Measurements from ENCODE around the gene URB1.

DNA sequence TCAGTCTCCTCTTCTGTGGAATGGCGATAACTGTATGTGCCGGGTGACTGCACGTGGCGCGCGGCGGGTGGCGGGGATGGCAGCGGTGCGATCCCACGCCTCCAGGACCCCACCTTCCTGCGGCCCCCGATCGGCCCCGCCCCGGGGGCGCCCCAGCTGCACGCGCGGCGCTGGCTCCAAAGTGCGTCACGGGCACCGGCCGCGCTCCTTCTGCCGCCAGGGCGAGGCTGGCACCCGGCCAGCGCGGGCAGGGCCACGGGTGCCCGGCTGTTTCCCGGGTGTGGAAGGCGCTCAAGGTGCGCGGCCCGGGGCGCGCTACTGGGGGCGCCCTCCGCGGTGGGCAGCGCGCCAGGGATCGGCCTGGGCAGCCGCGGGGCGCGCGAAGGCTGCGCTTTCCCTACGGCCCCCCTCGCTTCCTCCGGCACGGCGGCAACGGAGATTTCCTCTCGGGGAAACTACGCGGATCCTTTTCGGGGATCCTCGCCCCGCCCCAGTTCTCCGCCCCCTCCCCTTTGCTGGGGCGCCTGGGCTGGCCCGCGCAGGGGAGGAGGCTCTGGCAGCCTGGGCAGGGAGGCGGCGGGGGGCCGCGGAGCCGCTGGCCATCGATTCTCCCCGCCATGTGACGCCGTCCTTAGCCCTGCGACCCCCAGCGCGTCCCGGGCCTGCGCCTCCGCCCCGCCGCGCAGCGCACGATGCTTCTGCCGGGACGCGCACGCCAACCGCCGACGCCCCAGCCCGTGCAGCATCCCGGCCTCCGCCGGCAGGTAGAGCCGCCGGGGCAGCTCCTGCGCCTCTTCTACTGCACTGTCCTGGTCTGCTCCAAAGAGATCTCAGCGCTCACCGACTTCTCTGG, 19.6 kb upstream of the URB1 start, which contains the start of gene EVA1C:
- TF ChIP-seq, protein P1, sequence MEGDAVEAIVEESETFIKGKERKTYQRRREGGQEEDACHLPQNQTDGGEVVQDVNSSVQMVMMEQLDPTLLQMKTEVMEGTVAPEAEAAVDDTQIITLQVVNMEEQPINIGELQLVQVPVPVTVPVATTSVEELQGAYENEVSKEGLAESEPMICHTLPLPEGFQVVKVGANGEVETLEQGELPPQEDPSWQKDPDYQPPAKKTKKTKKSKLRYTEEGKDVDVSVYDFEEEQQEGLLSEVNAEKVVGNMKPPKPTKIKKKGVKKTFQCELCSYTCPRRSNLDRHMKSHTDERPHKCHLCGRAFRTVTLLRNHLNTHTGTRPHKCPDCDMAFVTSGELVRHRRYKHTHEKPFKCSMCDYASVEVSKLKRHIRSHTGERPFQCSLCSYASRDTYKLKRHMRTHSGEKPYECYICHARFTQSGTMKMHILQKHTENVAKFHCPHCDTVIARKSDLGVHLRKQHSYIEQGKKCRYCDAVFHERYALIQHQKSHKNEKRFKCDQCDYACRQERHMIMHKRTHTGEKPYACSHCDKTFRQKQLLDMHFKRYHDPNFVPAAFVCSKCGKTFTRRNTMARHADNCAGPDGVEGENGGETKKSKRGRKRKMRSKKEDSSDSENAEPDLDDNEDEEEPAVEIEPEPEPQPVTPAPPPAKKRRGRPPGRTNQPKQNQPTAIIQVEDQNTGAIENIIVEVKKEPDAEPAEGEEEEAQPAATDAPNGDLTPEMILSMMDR (IDR thresholded peaks at IDR 0.05): peak in 2 of 6 experiments; percentile 26 to 37
- TF ChIP-seq POLR2A (IDR thresholded peaks at IDR 0.05): peak in 1 of 2 donors; percentile 24
